Brain microvascular endothelial cell (primary cell): ENCODE results near the gene CARD10.

Experiments used
- DNase-seq: peaks from one replicate; pipeline ENCODE4 v3.0.0-alpha.2; 2020
- H3K27ac ChIP-seq: fragments of 250-450 bp; sonication (Bioruptor Pico); 2 replicates; pipeline ENCODE4 v1.5.1; 2020; ENCODE audit warnings: mild to moderate bottlenecking, moderate library complexity
- H3K27me3 ChIP-seq: fragments of 250-450 bp; sonication (Bioruptor Pico); replicated peaks from 2 replicates; pipeline ENCODE4 v1.5.1; 2020; ENCODE audit warnings: mild to moderate bottlenecking
- H3K36me3 ChIP-seq: fragments of 250-450 bp; sonication (Bioruptor Pico); replicated peaks from 2 replicates; pipeline ENCODE4 v1.5.1; 2020; ENCODE audit warnings: mild to moderate bottlenecking
- H3K4me3 ChIP-seq: 2 replicates; pipeline ENCODE4 v1.5.1; 2011; ENCODE audit warnings: low read depth, mild to moderate bottlenecking, control low read depth, low read length, moderate library complexity
- in situ Hi-C: cut with HindIII; loops from 2 replicates; pipeline ENCODE4 v1.10.0; 2017; ENCODE audit warnings: low sequenced_read_pairs, low pct_ligation_motif_present
- TF ChIP-seq, protein P1 (sequence below): IDR thresholded peaks from 2 replicates; pipeline ENCODE4 v1.5.1; 2011; ENCODE audit warnings: low read depth, mild to moderate bottlenecking, moderate library complexity, low read length, control low read depth, inconsistent platforms; ENCODE audit errors: missing control alignments

Gene CARD10

DNA sequence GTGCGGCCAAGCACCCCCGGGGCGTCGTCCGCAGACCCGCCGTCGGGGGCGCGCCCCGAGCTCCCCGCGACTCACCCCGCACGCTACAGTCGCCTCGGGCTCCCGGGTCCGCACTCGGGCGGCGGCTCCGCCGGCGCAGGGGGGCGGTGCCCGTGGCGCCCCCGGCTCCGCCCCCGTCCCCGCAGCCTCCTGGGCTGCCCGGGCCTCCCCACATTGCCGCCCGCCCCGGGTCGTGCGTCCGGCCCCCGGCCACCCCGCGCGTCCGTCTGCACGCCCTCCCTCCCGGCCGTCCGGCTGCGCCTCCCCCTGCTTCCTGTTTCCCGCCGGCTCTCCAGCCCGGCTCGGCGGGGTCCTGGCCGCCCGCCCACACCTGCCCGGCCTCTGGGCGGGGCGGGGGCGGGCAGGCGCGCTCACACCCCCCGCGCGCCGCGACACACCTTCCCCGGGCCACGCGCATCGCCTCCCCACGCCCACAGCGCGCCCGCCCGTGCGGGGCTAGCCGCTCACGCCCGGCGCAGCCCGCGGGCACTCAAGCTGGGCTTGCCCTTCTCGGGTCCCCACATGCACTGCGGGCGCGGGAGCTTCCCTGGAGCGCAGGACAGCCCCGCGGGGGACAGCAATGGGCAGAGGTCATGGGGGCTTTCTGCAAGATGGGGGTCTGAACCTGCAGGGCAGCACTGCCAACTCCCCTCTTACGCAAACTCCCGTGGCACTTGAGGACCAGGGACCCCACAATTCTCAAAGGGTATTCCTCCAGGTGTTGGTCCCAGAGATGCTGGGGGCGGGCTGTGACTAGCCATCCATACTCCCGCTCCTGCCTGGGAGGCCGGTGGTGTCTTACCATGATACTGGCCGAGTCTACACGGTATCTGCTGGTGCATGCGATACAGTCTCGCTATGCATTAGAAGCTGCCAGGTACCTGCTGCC is at the start of gene CARD10:
CARD10 (minus strand) TSS at position 148 of the 928 bp plus-strand sequence. CDS start 215 bp downstream, outside the sequence.
- H3K36me3 ChIP-seq: peaks cover 5% of the 10 kb centered on the region
- TF ChIP-seq, protein P1, sequence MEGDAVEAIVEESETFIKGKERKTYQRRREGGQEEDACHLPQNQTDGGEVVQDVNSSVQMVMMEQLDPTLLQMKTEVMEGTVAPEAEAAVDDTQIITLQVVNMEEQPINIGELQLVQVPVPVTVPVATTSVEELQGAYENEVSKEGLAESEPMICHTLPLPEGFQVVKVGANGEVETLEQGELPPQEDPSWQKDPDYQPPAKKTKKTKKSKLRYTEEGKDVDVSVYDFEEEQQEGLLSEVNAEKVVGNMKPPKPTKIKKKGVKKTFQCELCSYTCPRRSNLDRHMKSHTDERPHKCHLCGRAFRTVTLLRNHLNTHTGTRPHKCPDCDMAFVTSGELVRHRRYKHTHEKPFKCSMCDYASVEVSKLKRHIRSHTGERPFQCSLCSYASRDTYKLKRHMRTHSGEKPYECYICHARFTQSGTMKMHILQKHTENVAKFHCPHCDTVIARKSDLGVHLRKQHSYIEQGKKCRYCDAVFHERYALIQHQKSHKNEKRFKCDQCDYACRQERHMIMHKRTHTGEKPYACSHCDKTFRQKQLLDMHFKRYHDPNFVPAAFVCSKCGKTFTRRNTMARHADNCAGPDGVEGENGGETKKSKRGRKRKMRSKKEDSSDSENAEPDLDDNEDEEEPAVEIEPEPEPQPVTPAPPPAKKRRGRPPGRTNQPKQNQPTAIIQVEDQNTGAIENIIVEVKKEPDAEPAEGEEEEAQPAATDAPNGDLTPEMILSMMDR: no peak
- in situ Hi-C loops: no loop called here
- H3K4me3 ChIP-seq: peak within 1 kb of the TSS; percentile 64
- no peak within 1 kb of the TSS for H3K27ac ChIP-seq
- H3K27me3 ChIP-seq: no peaks in the 10 kb centered on the region
- no peak for DNase-seq

DNA sequence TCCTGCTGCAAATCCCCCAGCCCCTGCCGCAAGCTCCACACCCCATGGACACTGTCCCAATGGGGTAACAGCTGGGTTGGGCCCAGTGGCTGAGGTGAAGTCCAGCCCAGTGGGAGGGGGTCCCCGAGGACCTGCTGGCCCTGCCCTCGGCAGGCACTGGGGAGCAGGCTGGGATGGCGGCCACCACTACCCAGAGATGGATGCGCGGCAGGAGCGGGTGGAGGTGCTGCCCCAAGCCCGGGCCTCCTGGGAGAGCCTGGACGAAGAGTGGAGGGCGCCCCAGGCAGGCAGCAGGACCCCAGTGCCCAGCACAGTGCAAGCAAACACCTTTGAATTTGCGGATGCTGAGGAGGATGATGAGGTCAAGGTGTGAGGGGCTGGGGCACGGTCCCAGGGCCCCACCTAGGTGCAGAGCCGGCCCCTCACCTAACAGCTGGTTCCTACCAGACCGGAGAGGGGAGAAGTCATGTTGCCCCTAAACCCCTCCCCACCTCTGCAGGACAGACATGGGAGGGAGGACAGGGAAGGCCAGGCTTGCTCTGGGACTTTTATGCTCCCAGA is 49.3 kb upstream of the CARD10 start:
- Histone ChIP-seq H3K27ac (no peak overlapping the region), H3K27me3 (no peaks in the 10 kb centered on the region), H3K36me3 (peaks cover 42% of the 10 kb centered on the region), H3K4me3 (no peak overlapping the region)
- no peak for DNase-seq
- TF ChIP-seq, protein P1: no peak
- in situ Hi-C loops: no loop called here

- Histone ChIP-seq H3K27ac (no peak overlapping the region), H3K4me3 (no peak overlapping the region), H3K36me3 (peaks cover 42% of the 10 kb centered on the region), H3K27me3 (no peaks in the 10 kb centered on the region)
- no peak for DNase-seq
- in situ Hi-C loops: no loop called here
- TF ChIP-seq, protein P1: no peak
Observed at GRCh38 chr22:37568012-37568411, 48.8 kb upstream of the CARD10 start.

- Histone ChIP-seq H3K36me3 (peaks cover 44% of the 10 kb centered on the region), H3K27ac (no peak overlapping the region), H3K4me3 (no peak overlapping the region), H3K27me3 (no peaks in the 10 kb centered on the region)
- DNase-seq: no peak
- TF ChIP-seq, protein P1: peak; percentile 95
- in situ Hi-C loops: no loop called here
Observed at GRCh38 chr22:37566903-37567798, 47.9 kb upstream of the CARD10 start.

GRCh38 chr22:37566329-37566837 is 47.2 kb upstream of the CARD10 start:
- Histone ChIP-seq H3K4me3 (no peak overlapping the region), H3K27ac (no peak overlapping the region), H3K27me3 (no peaks in the 10 kb centered on the region), H3K36me3 (peaks cover 47% of the 10 kb centered on the region)
- TF ChIP-seq, protein P1: no peak
- no peak for DNase-seq
- in situ Hi-C loops: no loop called here
